Nephron (organoid): ENCODE data around the gene FCF1.

Source experiments
- H3K27ac Mint-ChIP-seq, 3 experiments: 2 replicates each; pipeline ENCODE4 v1.8.0; 2020; ENCODE audit warnings: mixed read lengths in 3 of 3, mild to moderate bottlenecking in 2 of 3, moderate library complexity in 1 of 3
- H3K27me3 Mint-ChIP-seq: 2 replicates; pipeline ENCODE4 v1.8.0; 2021; ENCODE audit warnings: low read depth, mild to moderate bottlenecking, moderate library complexity, mixed read lengths
- H3K36me3 Mint-ChIP-seq: 2 replicates; pipeline ENCODE4 v1.8.0; 2020; ENCODE audit warnings: low read depth, mixed read lengths
- H3K4me1 Mint-ChIP-seq: 2 replicates; pipeline ENCODE4 v1.8.0; 2020; ENCODE audit warnings: mixed read lengths
- H3K4me3 Mint-ChIP-seq, 3 experiments: 2 replicates each; pipeline ENCODE4 v1.8.0; 2020; ENCODE audit warnings: mild to moderate bottlenecking in 3 of 3, mixed read lengths in 3 of 3, moderate library complexity in 2 of 3
- H3K9me3 Mint-ChIP-seq: 2 replicates; pipeline ENCODE4 v1.8.0; 2020; ENCODE audit warnings: mixed read lengths
- CTCF ChIP-seq, 3 experiments: fragments of 200-600 bp; sonication (generic); IDR thresholded peaks; one replicate each; pipeline ENCODE4 v1.5.0; 2021; ENCODE audit warnings: antibody characterized with exemption in 3 of 3; ENCODE audit not compliant: unreplicated experiment in 3 of 3

FCF1 gene

GRCh38 chr14:74712499-74713394, at the start of gene FCF1, which contains the start of gene AREL1:
Gene FCF1, plus strand, starts transcription at chr14:74713144. Its CDS starts 54 bp downstream, at chr14:74713198.
Gene AREL1, minus strand, starts transcription at chr14:74713080. Its CDS starts 27,465 bp downstream, at chr14:74685615.
- Mint-ChIP-seq H3K4me1 (peaks cover 24% of the 10 kb centered on the region), H3K27me3 (no peaks in the 10 kb centered on the region), H3K36me3 (peaks cover 20% of the 10 kb centered on the region), H3K27ac (peak within 1 kb of the TSS; percentile 69 to 93 (median 76)), H3K9me3 (no peaks in the 10 kb centered on the region), H3K4me3 (peak within 1 kb of the TSS; percentile 92 to 99 (median 93))
- no peak for TF ChIP-seq CTCF (IDR thresholded peaks at IDR 0.05; ENCODE audit: unreplicated experiment in 3 of 3)

- H3K4me3 Mint-ChIP-seq = no peak overlapping the region
- H3K27ac Mint-ChIP-seq = no peak overlapping the region
- H3K9me3 Mint-ChIP-seq = no peaks in the 10 kb centered on the region
- peaks cover 59% of the 10 kb centered on the region for H3K36me3 Mint-ChIP-seq
- no peak for TF ChIP-seq CTCF (IDR thresholded peaks at IDR 0.05; ENCODE audit: unreplicated experiment in 3 of 3)
- H3K27me3 Mint-ChIP-seq = no peaks in the 10 kb centered on the region
- no peaks in the 10 kb centered on the region for H3K4me1 Mint-ChIP-seq
Measured at GRCh38 chr14:74663884-74664283, 49.1 kb upstream of the FCF1 start.

GRCh38 chr14:74664717-74665116, 48.2 kb upstream of the FCF1 start:
- Mint-ChIP-seq H3K27me3 (no peaks in the 10 kb centered on the region), H3K4me1 (no peaks in the 10 kb centered on the region), H3K36me3 (peaks cover 68% of the 10 kb centered on the region), H3K9me3 (no peaks in the 10 kb centered on the region), H3K27ac (no peak overlapping the region), H3K4me3 (no peak overlapping the region)
- TF ChIP-seq CTCF (IDR thresholded peaks at IDR 0.05; ENCODE audit: unreplicated experiment in 3 of 3) = no peak

- TF ChIP-seq CTCF (IDR thresholded peaks at IDR 0.05; ENCODE audit: unreplicated experiment in 3 of 3) = no peak
- Mint-ChIP-seq H3K4me1 (no peaks in the 10 kb centered on the region), H3K27ac (no peak overlapping the region), H3K36me3 (peaks cover 81% of the 10 kb centered on the region), H3K9me3 (no peaks in the 10 kb centered on the region), H3K4me3 (no peak overlapping the region), H3K27me3 (no peaks in the 10 kb centered on the region)
Measured at GRCh38 chr14:74667758-74668157, 45.2 kb upstream of the FCF1 start.

DNA sequence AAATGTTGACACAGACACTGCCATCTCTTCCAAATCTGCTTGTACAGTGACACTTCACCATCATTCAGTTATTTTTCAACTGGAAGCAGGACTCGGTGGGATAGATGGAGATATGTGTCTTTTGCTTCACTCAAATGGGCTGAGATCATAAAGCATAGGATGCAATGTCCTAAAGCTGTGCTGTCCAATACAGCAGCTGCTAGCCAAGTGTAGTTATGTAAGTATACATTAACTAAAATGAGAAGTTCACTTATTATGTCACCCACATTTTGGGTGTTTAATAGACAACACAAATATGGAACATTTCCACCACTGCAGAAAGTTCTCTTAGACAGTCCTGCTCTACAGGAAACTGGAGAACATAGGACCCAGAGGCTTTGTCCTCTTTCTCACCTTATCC, 43.7 kb upstream of the FCF1 start:
- Mint-ChIP-seq H3K9me3 (no peaks in the 10 kb centered on the region), H3K4me3 (no peak overlapping the region), H3K4me1 (no peaks in the 10 kb centered on the region), H3K27me3 (no peaks in the 10 kb centered on the region), H3K27ac (no peak overlapping the region), H3K36me3 (peaks cover 78% of the 10 kb centered on the region)
- TF ChIP-seq CTCF (IDR thresholded peaks at IDR 0.05; ENCODE audit: unreplicated experiment in 3 of 3) = no peak

- no peaks in the 10 kb centered on the region for H3K27me3 Mint-ChIP-seq
- H3K9me3 Mint-ChIP-seq = no peaks in the 10 kb centered on the region
- H3K27ac Mint-ChIP-seq = no peak overlapping the region
- no peak overlapping the region for H3K4me3 Mint-ChIP-seq
- peaks cover 79% of the 10 kb centered on the region for H3K36me3 Mint-ChIP-seq
- no peaks in the 10 kb centered on the region for H3K4me1 Mint-ChIP-seq
- no peak for TF ChIP-seq CTCF (IDR thresholded peaks at IDR 0.05; ENCODE audit: unreplicated experiment in 3 of 3)
Measured at GRCh38 chr14:74669846-74670245, 43.1 kb upstream of the FCF1 start.
